GM18951 (cell line): ENCODE data around the gene KLHDC7A.

Experiments used
- POLR2A ChIP-seq: IDR thresholded peaks from 4 replicates; pipeline ENCODE4 v1.6.1; 2011; ENCODE audit warnings: mild to moderate bottlenecking; ENCODE audit not compliant: insufficient read length, insufficient read depth; ENCODE audit errors: extremely low read depth
- in situ Hi-C: fragments of 300-500 bp; cut with MboI; formaldehyde crosslinking; loops from one replicate; pipeline ENCODE4 v1.12.0; 2022; ENCODE audit warnings: low sequenced_read_pairs, mixed read lengths, inconsistent platforms; ENCODE audit not compliant: unreplicated experiment

The KLHDC7A gene

GRCh38 chr1:18532390-18533170 lies 51.9 kb downstream of the KLHDC7A start:
- in situ Hi-C loops = no loop called here
- TF ChIP-seq POLR2A = no peak

- in situ Hi-C loops = no loop called here
- TF ChIP-seq POLR2A = no peak
Measured at GRCh38 chr1:18533259-18533658, 52.5 kb downstream of the KLHDC7A start.

GRCh38 chr1:18534810-18535205 lies 54.1 kb downstream of the KLHDC7A start:
- TF ChIP-seq POLR2A = no peak

More at GRCh38 chr1:18534810-18535205, 54.1 kb downstream of the KLHDC7A start:
- in situ Hi-C loops = no loop called here
